H1 (cell line): ENCODE results near the gene GTF2B. TPM values are rescaled to one million over a fixed set of nuclear protein-coding genes. Genes with fewer than 3 reads are reported as not detected.

Source experiments
- CTCF ChIA-PET: fragments of 300-600 bp; sonication (Branson Sonifier 250); formaldehyde crosslinking; loops from one replicate; lab custom pipeline; 2021; ENCODE audit not compliant: partially characterized antibody; lab: Charles Lee
- POLR2A ChIA-PET: fragments of 300-600 bp; sonication (Branson Sonifier 250); formaldehyde crosslinking; loops from one replicate; lab custom pipeline; 2021; ENCODE audit warnings: inconsistent platforms; ENCODE audit not compliant: partially characterized antibody; lab: Charles Lee
- DNase-seq, 2 experiments: peaks; one replicate each; pipeline versions ENCODE4 v3.0.0 to v3.0.0-alpha.2; 2010 to 2022; ENCODE audit warnings: low spot score in 2 of 2, low read depth in 1 of 2, mixed read lengths in 1 of 2
- FAIRE-seq: peaks from 2 replicates; lab custom pipeline; 2011; peaks lifted over from hg19 to GRCh38; lab: Jason Lieb, UNC
- H2AFZ ChIP-seq: 2 replicates; pipeline ENCODE4 v1.8.1; 2012; ENCODE audit warnings: low read length, inconsistent platforms
- H2AK5ac ChIP-seq: 2 replicates; pipeline ENCODE4 v1.6.1; 2013; ENCODE audit warnings: low read depth, low read length
- H2BK120ac ChIP-seq: replicated peaks from 2 replicates; pipeline ENCODE3; 2013; ENCODE audit warnings: low read depth, low read length, inconsistent platforms
- H2BK12ac ChIP-seq: 2 replicates; pipeline ENCODE4 v1.6.1; 2013; ENCODE audit warnings: low read depth, low read length
- H2BK15ac ChIP-seq: 2 replicates; pipeline ENCODE4 v1.6.1; 2013; ENCODE audit warnings: low read length
- H2BK20ac ChIP-seq: 2 replicates; pipeline ENCODE4 v1.6.1; 2013; ENCODE audit warnings: low read length
- H2BK5ac ChIP-seq: 2 replicates; pipeline ENCODE4 v1.6.1; 2013; ENCODE audit warnings: low read depth, low read length
- H3K14ac ChIP-seq: 2 replicates; pipeline ENCODE4 v1.6.1; 2013; ENCODE audit warnings: inconsistent platforms; ENCODE audit not compliant: insufficient read length
- H3K18ac ChIP-seq: 2 replicates; pipeline ENCODE4 v1.6.1; 2013; ENCODE audit warnings: low read length; ENCODE audit errors: extremely low read depth
- H3K23ac ChIP-seq: 2 replicates; pipeline ENCODE4 v1.6.1; 2013; ENCODE audit warnings: inconsistent platforms; ENCODE audit not compliant: insufficient read length
- H3K23me2 ChIP-seq: 2 replicates; pipeline ENCODE4 v1.6.1; 2013; ENCODE audit warnings: low read depth, low read length
- H3K27ac ChIP-seq: 2 replicates; pipeline ENCODE4 v1.6.1; 2011; ENCODE audit warnings: low read depth, low read length, inconsistent platforms
- H3K27me3 ChIP-seq, 4 experiments: replicated peaks in 1 of 4; 1 replicate in 1 of 4; 2 replicates in 3 of 4; pipeline versions ENCODE4 v1.6.1 to v1.8.1; 2011 to 2013; ENCODE audit warnings: low read length in 3 of 4, mild to moderate bottlenecking in 3 of 4, inconsistent platforms in 2 of 4, mixed read lengths in 2 of 4, moderate library complexity in 1 of 4; ENCODE audit not compliant: control insufficient read depth in 3 of 4, insufficient read depth in 3 of 4; ENCODE audit errors: extremely low read depth in 1 of 4
- H3K36me3 ChIP-seq, 4 experiments: 2 replicates each; pipeline versions ENCODE4 v1.6.1 to v1.8.1; 2011 to 2013; ENCODE audit warnings: mild to moderate bottlenecking in 4 of 4, low read length in 3 of 4, moderate library complexity in 2 of 4, control low read depth in 1 of 4, inconsistent platforms in 1 of 4; ENCODE audit not compliant: insufficient read depth in 4 of 4, control insufficient read depth in 2 of 4
- H3K4ac ChIP-seq: replicated peaks from 2 replicates; pipeline ENCODE3; 2013; ENCODE audit warnings: low read length, low read depth, mixed read lengths, inconsistent platforms; ENCODE audit not compliant: insufficient read length
- H3K4me1 ChIP-seq, 4 experiments: replicated peaks in 1 of 4; 1 replicate in 1 of 4; 2 replicates in 3 of 4; pipeline versions ENCODE4 v1.6.1 to v1.8.1; 2011 to 2013; ENCODE audit warnings: low read length in 3 of 4, inconsistent platforms in 2 of 4, mixed read lengths in 1 of 4; ENCODE audit not compliant: insufficient read depth in 4 of 4, control insufficient read depth in 3 of 4
- H3K4me2 ChIP-seq, 2 experiments: 2 replicates each; pipeline versions ENCODE4 v1.6.1 to v1.8.1; 2011 to 2013; ENCODE audit warnings: low read depth in 2 of 2, low read length in 2 of 2, control low read depth in 1 of 2, inconsistent platforms in 1 of 2, mild to moderate bottlenecking in 1 of 2; ENCODE audit not compliant: insufficient read depth in 1 of 2
- H3K4me3 ChIP-seq, 4 experiments: fragments of 200-600, 300-600 bp in 1 of 4; sonication (generic), shearing (Covaris generic), sonication (Bioruptor Twin) in 1 of 4; 2 replicates each; pipeline versions ENCODE4 v1.5.1 to v1.8.1; 2011 to 2016; ENCODE audit warnings: low read length in 4 of 4, low read depth in 3 of 4, control low read depth in 2 of 4, inconsistent platforms in 2 of 4, mild to moderate bottlenecking in 2 of 4, mixed read lengths in 1 of 4, moderate library complexity in 1 of 4; ENCODE audit not compliant: insufficient read depth in 2 of 4; ENCODE audit errors: extremely low read depth in 1 of 4
- H3K56ac ChIP-seq: replicated peaks from 2 replicates; pipeline ENCODE3; 2013; ENCODE audit warnings: low read depth, mild to moderate bottlenecking, mixed read lengths, low read length, inconsistent platforms; ENCODE audit not compliant: insufficient read length
- H3K79me1 ChIP-seq: 2 replicates; pipeline ENCODE4 v1.6.1; 2013; ENCODE audit warnings: low read depth, low read length, control low read depth
- H3K79me2 ChIP-seq, 2 experiments: 2 replicates each; pipeline versions ENCODE4 v1.6.1 to v1.8.1; 2012 to 2013; ENCODE audit warnings: low read length in 2 of 2, mild to moderate bottlenecking in 2 of 2, inconsistent platforms in 1 of 2; ENCODE audit not compliant: insufficient read depth in 2 of 2, control insufficient read depth in 1 of 2
- H3K9ac ChIP-seq, 4 experiments: replicated peaks in 1 of 4; 1 replicate in 1 of 4; 2 replicates in 3 of 4; pipeline versions ENCODE4 v1.6.1 to v1.8.1; 2011 to 2013; ENCODE audit warnings: low read depth in 3 of 4, low read length in 3 of 4, control low read depth in 2 of 4, mild to moderate bottlenecking in 2 of 4, moderate library complexity in 2 of 4, inconsistent platforms in 1 of 4; ENCODE audit errors: extremely low read depth in 1 of 4
- H3K9me3 ChIP-seq, 2 experiments: 2 replicates each; pipeline versions ENCODE4 v1.6.1 to v1.8.1; 2012 to 2013; ENCODE audit warnings: mild to moderate bottlenecking in 2 of 2, moderate library complexity in 2 of 2, control low read depth in 1 of 2, inconsistent platforms in 1 of 2, low read depth in 1 of 2, low read length in 1 of 2, mixed read lengths in 1 of 2; ENCODE audit not compliant: insufficient read depth in 2 of 2
- H4K20me1 ChIP-seq, 2 experiments: replicated peaks in 1 of 2; 2 replicates each; pipeline versions ENCODE3 to v1.8.1; 2011 to 2013; ENCODE audit warnings: inconsistent platforms in 2 of 2, low read length in 2 of 2, mild to moderate bottlenecking in 1 of 2; ENCODE audit not compliant: insufficient read depth in 2 of 2, control insufficient read depth in 1 of 2
- H4K5ac ChIP-seq: 2 replicates; pipeline ENCODE4 v1.6.1; 2013; ENCODE audit warnings: low read length, low read depth, mixed read lengths, inconsistent platforms; ENCODE audit not compliant: insufficient read length
- H4K8ac ChIP-seq: 2 replicates; pipeline ENCODE4 v1.8.0; 2013; ENCODE audit warnings: mild to moderate bottlenecking, moderate library complexity, low read length, inconsistent platforms; ENCODE audit not compliant: insufficient read depth; ENCODE audit errors: extremely low read depth
- H4K91ac ChIP-seq: replicated peaks from 2 replicates; pipeline ENCODE3; 2013; ENCODE audit warnings: low read length, mixed read lengths, inconsistent platforms; ENCODE audit not compliant: insufficient read length
- ASH2L ChIP-seq: fragments of 200-600, 300-600 bp; sonication (generic); IDR thresholded peaks from one replicate; pipeline ENCODE4 v1.7.1; 2017; ENCODE audit warnings: low read length
- CBX8 ChIP-seq: fragments of 300-800, 300-1000 bp; sonication (generic); IDR thresholded peaks from 2 replicates; pipeline ENCODE4 v1.7.1; 2016; ENCODE audit warnings: low read depth, low read length, borderline replicate concordance
- JUN ChIP-seq: IDR thresholded peaks from 2 replicates; pipeline ENCODE4 v1.6.1; 2011; ENCODE audit warnings: low read depth, mild to moderate bottlenecking, improper control_type of control experiment, low read length
- KDM4A ChIP-seq: IDR thresholded peaks from one replicate; pipeline ENCODE4 v1.7.1; 2012; ENCODE audit warnings: low read depth, mild to moderate bottlenecking, moderate library complexity, low read length, inconsistent platforms; ENCODE audit not compliant: severe bottlenecking
- SAP30 ChIP-seq: fragments of 300-600 bp; sonication (generic); IDR thresholded peaks from 2 replicates; pipeline ENCODE4 v1.7.1; 2012; ENCODE audit warnings: low read length, moderate library complexity, mild to moderate bottlenecking, inconsistent platforms; ENCODE audit not compliant: insufficient read depth, insufficient replicate concordance
- WGBS, 2 experiments: shearing (Covaris generic) in 1 of 2; methylation state at CpG; one replicate each; pipeline versions ENCODE4 v1.1.6 to v1.1.7; 2013 to 2015; ENCODE audit warnings: low lambda C conversion rate in 2 of 2, mixed read lengths in 2 of 2, inconsistent platforms in 1 of 2, low coverage in 1 of 2, missing lambda C conversion rate in 1 of 2; ENCODE audit not compliant: insufficient replicate concordance in 2 of 2, insufficient coverage in 1 of 2, insufficient read length in 1 of 2; ENCODE audit errors: extremely low coverage in 1 of 2, missing lambda C conversion rate in 1 of 2; 5-methylcytosine and 5-hydroxymethylcytosine counted together
- polyA plus RNA-seq, 7 experiments: library from polyadenylated mRNA; depleted of rRNA in 3 of 7; stranded (reverse) in 5 of 7; unstranded in 2 of 7; fragments of >200 nt in 5 of 7; fragments of 200-250 nt in 2 of 7; gene quantifications; 1 replicate in 5 of 7; 2 replicates in 1 of 7; 4 replicates in 1 of 7; pipeline versions ENCODE4 v1.2.1 to v1.2.3, GENCODE V29; 2011 to 2013; ENCODE audit warnings: missing spikeins in 2 of 7, mixed read lengths in 2 of 7
- total RNA-seq: library from RNA; stranded (reverse); fragmentation: NEBNext Ultra II Directional; extraction: Animal tissue kit (Norgen Biotek cat#: 25700); gene quantifications from 2 replicates; pipeline ENCODE4 v1.2.1, GENCODE V29; 2021

Gene GTF2B
- total and polyA plus RNA-seq, 2 of the 8 experiments (the other 6 are each of a cell fraction or from before 2014, with no cell fraction given): 14.9 to 15.6 TPM

- no peak overlapping the region for H2AFZ ChIP-seq
- no peak overlapping the region for H4K91ac ChIP-seq
- H3K56ac ChIP-seq: no peak overlapping the region
- no peak overlapping the region for H2BK5ac ChIP-seq
- no peak overlapping the region for H2AK5ac ChIP-seq
- no peak overlapping the region for H3K18ac ChIP-seq
- no peaks in the 10 kb centered on the region for H4K20me1 ChIP-seq
- no peak overlapping the region for H3K14ac ChIP-seq
- no peaks in the 10 kb centered on the region for H3K4me1 ChIP-seq
- H3K23me2 ChIP-seq: no peaks in the 10 kb centered on the region
- H2BK120ac ChIP-seq: no peak overlapping the region
- no peak overlapping the region for H3K4me3 ChIP-seq
- 91 to 100% methylated on average over 1 to 4 of the region's 4 CpGs for WGBS, 2 experiments
- H2BK20ac ChIP-seq: no peak overlapping the region
- H3K27me3 ChIP-seq: no peaks in the 10 kb centered on the region
- H4K8ac ChIP-seq: no peak overlapping the region
- no peak overlapping the region for H4K5ac ChIP-seq
- CTCF ChIA-PET: interaction anchor here (1.0 to 5.4 kb wide), 15 partner anchors 9 to 220 kb away, joined by 3 to 68 read pairs (median 7); partner anchors contain the start of gene GTF2B
- H3K23ac ChIP-seq: no peak overlapping the region
- FAIRE-seq (no peak), DNase-seq (no peak)
- no peak overlapping the region for H3K27ac ChIP-seq
- no peak overlapping the region for H3K4ac ChIP-seq
- H3K36me3 ChIP-seq: no peaks in the 10 kb centered on the region
- H3K9ac ChIP-seq: no peak overlapping the region
- POLR2A ChIA-PET: interaction anchor here (0.6 to 1.8 kb wide), 2 partner anchors 41 to 141 kb away, joined by 3 to 4 read pairs; no protein-coding TSS in a partner anchor
- H3K9me3 ChIP-seq: no peaks in the 10 kb centered on the region
- no peak for TF ChIP-seq CBX8
- no peak for TF ChIP-seq SAP30
- no peak for TF ChIP-seq JUN
- no peak for TF ChIP-seq ASH2L
- TF ChIP-seq KDM4A: no peak
- no peak overlapping the region for H3K4me2 ChIP-seq
- no peak overlapping the region for H2BK15ac ChIP-seq
- H3K79me1 ChIP-seq: no peaks in the 10 kb centered on the region
- no peaks in the 10 kb centered on the region for H3K79me2 ChIP-seq
- H2BK12ac ChIP-seq: no peak overlapping the region
These were observed 15.8 kb downstream of the GTF2B start for GRCh38 chr1:88875595-88875994.
